GM12872 (cell line): ENCODE results near the gene ROPN1B.

ENCODE experiments used
- TF ChIP-seq, protein P1 (sequence below): IDR thresholded peaks from 3 replicates; pipeline ENCODE4 v1.5.1; 2011; ENCODE audit warnings: low read depth, mild to moderate bottlenecking, low read length, moderate library complexity; ENCODE audit not compliant: insufficient read depth

ROPN1B gene

DNA sequence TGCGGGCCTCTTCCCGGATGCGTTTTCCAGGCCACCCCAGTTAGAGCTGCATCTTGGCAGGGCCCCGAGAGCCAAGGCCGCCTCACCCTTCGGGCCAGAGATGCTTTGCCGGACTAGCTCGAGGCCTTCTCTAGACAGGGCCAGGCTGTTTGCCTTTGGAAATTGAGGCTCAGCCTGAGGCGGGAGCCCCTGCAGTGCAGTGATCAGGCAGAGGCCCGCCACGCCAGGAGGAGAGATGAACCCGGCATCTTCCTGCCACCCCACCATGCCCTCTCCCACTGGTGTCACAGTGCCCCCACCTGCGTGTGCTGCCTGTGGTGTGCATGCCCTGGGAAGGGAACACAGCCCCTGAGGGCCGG lies 8.9 kb upstream of the ROPN1B start:
- TF ChIP-seq, protein P1, sequence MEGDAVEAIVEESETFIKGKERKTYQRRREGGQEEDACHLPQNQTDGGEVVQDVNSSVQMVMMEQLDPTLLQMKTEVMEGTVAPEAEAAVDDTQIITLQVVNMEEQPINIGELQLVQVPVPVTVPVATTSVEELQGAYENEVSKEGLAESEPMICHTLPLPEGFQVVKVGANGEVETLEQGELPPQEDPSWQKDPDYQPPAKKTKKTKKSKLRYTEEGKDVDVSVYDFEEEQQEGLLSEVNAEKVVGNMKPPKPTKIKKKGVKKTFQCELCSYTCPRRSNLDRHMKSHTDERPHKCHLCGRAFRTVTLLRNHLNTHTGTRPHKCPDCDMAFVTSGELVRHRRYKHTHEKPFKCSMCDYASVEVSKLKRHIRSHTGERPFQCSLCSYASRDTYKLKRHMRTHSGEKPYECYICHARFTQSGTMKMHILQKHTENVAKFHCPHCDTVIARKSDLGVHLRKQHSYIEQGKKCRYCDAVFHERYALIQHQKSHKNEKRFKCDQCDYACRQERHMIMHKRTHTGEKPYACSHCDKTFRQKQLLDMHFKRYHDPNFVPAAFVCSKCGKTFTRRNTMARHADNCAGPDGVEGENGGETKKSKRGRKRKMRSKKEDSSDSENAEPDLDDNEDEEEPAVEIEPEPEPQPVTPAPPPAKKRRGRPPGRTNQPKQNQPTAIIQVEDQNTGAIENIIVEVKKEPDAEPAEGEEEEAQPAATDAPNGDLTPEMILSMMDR, result no peak

DNA sequence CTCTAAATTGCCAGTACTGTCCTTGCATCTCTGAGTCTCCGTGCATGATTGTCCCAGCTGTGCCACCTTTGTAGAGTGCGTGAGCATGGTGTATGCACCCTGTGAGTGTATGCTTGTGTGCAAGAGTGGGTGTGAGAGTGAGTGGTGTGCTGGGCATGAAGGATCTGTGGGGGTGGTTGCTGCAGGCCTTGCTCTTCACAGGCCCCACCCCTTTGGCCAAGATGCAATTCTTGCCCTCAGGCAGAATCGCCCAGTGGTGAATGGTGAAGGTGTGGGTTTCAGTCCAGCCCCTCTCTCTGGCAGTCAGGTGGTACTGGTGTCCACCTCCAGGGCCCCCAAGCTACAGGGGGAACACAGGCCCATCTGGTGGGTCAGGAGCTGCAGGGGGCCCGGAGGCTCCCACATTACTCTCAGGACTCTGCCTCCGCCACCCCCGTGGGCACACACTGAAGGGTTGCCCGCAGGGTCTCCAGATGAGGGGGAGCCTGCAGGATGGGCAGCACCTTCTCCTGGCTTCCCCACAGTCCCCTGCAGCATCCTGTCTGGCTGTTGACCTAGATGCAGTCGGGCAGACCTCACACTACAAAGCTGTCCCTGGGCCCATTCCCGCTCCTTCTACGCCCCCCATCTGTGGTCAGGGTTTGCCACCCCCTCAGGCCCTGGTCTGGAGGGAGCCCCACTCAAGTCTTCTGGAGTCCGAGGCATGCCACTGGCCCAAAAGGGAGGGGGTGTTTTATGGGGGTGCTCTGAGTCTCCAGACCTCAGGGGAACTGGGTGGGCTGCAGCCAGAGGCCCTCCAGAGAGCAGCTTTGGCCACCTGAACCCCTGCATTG lies 8.3 kb upstream of the ROPN1B start:
- TF ChIP-seq, protein P1, result no peak

DNA sequence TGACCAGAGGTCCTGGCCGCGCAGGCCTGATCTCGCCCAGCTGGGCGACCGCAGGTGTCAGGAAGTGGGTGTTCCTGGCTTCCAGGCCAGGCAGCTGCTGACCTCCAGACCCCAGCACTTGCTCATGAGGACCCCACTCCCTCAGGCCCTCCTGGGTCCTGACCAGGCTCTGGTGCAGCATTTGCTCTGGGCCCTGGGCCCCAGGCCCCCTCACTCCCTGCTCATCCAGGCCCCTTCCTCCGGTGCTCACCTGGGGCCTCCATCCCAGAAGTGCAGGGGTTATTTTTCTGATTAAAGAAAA lies 7.7 kb upstream of the ROPN1B start:
- TF ChIP-seq, protein P1, result no peak

DNA sequence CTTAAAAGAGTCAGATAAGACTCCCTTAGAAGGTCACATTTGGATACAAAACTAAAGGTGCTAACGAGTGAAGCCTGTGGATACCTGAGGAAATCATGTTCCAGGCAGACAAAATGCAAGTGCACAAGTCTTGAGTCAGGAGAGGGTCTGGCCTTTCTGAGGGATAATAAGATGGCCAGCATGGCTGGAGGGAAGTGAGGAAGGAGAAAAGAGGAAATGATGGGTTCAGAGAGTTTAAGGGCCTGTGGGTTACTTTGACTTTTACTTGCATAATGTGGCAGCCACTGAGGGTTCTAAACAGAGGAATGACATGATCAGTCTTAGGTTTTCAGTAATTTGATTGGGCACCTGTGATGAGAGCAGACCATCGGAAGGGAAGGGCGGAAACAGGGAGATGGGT lies 3.5 kb upstream of the ROPN1B start:
- TF ChIP-seq, protein P1, result no peak

DNA sequence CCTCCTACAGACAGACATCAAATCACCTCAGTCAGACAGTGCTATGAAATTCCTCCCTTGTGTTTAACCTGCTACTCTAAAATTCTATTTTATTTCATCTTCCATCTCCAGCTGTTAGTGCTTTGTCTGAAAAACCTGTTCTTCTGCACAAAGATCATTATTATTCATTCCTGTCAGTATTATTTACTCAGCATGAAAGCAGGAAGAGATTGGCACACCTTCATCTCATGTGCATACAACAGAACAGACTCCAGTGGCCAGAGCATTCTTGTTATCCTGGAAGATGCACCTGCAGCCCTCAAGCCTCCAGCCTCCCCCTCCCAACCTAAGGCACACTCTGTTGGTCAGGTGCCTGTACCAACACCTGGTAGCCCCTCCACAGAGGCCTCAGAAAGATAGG lies 1.8 kb upstream of the ROPN1B start:
- TF ChIP-seq, protein P1, result no peak

DNA sequence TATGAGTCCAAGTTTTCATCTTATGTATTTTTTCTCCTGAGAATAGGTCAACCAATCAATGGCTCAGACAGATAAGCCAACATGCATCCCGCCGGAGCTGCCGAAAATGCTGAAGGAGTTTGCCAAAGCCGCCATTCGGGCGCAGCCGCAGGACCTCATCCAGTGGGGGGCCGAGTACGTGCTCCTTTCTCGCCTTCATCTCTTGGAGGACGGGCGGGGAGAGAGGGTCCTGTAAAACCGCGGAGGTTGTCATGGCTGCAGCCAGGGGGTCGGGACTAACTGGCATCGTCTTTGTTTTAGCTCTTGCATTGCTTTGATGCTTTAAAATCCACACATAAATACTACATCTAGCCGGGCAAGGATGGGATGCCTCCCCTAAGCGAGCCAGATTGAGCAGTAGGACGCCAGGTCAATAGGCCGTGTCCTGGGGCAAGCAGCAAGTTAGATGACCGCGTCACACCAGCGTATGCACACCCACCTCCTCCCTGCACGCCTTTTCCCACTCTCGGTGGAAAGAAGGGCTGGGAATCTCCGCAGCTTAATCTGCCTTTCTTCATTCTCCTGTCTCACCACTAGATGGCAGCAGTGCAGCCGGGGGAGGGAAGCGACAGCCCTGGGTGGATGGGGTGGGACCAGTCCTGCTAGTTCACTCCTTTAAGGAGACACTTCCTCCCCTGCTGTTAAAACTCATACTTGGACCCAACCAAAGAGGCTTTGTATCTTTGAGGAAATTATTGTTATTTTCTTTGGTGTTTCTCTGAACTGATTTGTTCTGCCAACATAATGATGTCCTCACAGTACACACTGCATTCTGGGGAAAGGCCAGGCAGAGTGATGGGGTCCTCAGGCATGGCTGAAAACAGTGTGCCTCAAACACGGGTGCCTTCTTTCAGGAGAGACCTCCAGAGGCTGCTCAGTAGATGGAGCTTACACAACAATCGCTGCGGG lies 3.3 kb downstream of the ROPN1B start:
- TF ChIP-seq, protein P1, result peak; percentile 58; the same call in 2 of the 3 replicates

DNA sequence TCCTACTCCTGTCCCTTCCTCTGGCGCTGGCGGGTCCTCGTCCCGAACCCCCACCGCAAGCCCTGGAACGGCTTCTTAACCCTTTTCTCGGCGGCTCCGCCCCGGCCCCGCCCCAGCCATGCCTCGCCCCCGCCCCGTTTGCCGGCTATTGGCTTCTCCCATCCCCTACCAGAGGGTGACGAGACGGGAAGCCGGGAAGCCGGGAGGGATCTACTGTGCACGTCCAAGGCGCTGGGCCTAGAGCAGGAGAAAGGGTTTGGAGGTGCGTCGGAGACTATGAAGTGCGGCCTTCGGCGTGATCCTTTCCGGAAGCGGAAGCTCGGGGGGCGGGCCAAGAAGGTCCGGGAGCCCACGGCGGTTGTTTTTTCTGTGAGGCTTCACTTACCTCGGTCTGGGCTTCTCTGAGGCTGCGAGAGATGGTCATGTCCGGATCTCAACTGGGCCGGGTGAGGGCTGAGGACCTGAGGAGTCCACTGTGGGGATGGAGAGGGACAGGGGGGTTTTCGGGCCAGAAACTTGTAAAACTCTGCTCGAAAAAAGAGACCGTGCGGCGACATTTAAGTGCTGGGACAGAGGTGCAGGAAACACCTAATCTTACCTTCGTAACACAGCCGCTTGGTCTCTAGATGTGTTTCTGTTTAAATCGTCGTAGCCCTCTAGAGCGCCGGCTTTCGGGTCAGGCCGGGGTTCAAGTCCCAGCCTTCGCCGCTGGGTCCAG lies 21.4 kb downstream of the ROPN1B start:
- TF ChIP-seq, protein P1, result no peak
